NCI-H2081 treated with DMSO at 0.1 percent for 48 hours (cell line): ENCODE results near the gene MAG.
"Not testable (repeated sequence)": the region's sequence is repeated elsewhere in the genome, so short reads cannot be mapped to it uniquely, and the experiment has no call there.

Experiments used
- DNase-seq: peaks from one replicate; lab custom pipeline; 2025; lab: John Stamatoyannopoulos, UW

The MAG gene

GRCh38 chr19:35281303-35281702, 10.7 kb upstream of the MAG start:
- DNase-seq = no peak

GRCh38 chr19:35284153-35285094, 7.5 kb upstream of the MAG start:
- DNase-seq = no peak

DNA sequence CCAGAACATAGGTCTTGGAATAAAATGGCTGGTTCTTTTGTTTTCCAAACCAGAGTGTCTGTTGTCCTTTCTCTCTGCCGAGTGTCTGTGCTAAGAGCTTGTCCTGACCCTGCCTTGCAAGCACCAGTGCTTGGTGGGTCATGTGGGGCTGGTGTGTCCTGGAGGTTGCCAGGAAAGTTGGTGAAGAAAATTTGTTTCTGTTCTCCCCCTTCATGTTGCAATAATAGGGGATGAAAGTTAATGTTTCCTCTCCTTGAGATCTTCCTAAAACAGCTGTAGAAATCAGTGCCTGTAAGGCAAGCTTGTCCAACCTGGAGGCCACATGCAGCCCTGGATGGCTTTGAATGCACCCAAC, 6.9 kb upstream of the MAG start:
- no peak for DNase-seq

GRCh38 chr19:35285465-35285864, 6.5 kb upstream of the MAG start:
- not testable (repeated sequence) for DNase-seq

GRCh38 chr19:35286101-35286500, 5.9 kb upstream of the MAG start:
- DNase-seq = not testable (repeated sequence)

- no peak for DNase-seq
These were observed 4.2 kb upstream of the MAG start for GRCh38 chr19:35287713-35288112.

GRCh38 chr19:35288331-35288730, 3.6 kb upstream of the MAG start:
- DNase-seq = no peak

GRCh38 chr19:35288906-35289305, 3.1 kb upstream of the MAG start:
- no peak for DNase-seq

DNA sequence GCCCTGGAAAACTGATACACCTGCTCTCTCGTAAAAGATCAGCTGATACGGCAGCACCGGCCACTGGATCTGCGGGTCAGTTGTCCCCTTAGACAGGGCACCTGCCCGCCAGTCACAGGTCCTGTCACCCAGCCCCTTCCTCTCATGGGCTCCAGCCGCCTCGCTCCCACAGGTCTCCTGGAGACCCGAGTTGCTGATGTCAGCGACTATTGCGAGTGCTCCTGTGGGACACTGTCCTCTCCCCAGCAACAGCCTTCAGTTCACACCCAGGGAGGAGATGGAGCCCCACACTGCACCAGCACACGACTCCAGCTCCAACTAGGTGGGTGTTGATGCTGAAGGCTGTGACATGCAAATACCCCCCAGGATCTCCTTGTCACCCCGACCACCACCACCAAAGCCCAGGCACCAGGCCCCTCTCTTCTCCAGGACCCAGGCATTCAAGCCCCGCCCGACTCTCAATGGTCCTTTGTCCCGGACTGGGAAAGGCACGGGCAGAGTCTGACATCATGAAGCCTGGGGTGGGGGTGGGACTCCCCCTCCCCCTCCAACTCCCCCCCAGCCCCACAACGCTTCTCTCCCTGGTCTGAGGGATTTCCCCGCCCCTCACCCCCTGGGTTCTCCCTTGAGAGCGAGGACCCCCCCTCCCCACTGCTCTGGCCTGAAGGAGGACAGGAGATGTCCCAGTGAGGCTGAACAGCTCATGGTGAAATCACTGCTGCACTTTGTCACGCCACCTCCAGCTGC, 1.4 kb upstream of the MAG start:
- DNase-seq = no peak

GRCh38 chr19:35291259-35291658, 702 bp upstream of the MAG start:
- no peak for DNase-seq

DNA sequence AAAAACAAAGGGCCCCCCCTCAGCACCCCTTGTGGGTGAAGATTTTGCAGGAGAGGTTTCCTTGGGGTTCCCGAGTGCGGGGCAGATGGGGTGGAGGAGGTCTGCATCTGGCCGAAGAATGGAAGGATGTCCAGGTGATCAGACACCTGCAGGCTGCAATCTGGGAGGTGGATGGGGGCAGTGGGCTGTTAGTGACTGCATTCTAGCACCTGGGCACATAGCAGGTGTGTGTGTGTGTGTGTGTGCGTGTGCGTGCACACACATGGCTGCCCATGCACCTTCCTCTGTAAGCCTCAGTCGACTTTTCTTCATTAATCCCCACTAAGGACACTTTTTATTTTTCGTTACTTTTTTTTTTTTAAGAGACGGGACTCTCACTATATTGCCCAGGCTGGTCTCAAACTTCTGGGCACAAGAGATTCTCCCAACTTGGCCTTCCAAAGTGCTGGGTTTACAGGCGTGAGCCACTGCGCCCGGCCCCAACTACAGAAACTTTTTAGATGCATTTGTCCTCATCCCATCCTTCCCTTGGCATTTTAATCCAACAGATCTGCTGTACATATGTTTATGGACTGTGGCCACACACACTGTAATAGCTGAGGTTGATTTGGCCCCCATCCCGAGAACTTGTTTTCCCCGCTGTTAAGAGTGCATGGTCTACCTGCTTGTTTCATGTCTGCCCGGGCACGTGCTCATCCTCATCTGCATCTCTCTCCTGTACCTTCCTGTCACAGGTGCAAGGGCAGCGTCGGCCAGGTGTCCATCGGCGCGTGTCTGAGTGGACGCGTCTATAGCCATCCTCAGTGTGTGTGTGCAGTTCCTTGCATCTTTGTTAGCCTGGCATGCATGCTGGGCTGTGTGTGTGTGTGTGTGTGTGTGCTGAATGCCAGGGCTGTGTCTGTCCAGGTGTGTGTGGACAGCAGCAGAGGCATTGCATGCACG, 731 bp downstream of the MAG start:
- DNase-seq = no peak

GRCh38 chr19:35293363-35293739, 1.4 kb downstream of the MAG start:
- DNase-seq = no peak

DNA sequence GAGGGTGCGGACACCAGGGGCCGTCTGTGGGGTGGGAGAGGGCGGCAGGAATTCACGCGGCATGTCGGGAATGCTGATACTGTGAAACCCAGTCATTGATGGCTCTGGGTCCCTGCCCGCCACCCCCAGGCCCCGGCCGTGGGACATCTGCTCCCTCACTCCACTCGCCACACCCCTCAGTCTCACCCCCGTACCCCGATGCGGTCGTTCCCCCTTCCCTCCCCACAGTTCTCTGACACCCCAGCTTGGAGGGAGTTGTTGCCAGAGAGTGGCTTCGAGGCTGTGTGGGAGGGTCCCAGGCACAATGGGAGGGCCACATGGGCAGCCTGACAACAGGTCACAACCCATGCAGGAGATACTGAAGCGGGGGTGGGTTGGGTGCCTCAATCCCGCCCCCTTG, 1.8 kb downstream of the MAG start:
- DNase-seq = no peak

DNA sequence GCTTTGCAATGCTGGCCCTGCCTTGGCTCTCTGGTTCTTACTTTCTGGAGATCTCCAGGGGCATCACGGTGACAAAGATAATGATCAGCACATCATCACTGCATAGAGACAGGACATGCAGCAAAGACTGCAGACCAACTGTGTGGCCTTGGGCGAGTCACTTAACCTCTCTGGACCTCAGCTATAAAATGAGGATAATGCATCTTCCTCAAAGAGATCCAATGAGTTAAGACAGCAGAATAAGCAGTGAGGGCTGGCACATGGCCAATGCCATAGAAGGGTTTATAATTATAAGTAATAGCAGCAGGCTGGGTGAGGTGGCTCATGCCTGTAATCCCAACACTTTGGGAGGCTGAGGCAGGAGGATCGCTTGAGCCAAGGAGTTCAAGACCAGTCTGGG, 2.4 kb downstream of the MAG start:
- no peak for DNase-seq

DNA sequence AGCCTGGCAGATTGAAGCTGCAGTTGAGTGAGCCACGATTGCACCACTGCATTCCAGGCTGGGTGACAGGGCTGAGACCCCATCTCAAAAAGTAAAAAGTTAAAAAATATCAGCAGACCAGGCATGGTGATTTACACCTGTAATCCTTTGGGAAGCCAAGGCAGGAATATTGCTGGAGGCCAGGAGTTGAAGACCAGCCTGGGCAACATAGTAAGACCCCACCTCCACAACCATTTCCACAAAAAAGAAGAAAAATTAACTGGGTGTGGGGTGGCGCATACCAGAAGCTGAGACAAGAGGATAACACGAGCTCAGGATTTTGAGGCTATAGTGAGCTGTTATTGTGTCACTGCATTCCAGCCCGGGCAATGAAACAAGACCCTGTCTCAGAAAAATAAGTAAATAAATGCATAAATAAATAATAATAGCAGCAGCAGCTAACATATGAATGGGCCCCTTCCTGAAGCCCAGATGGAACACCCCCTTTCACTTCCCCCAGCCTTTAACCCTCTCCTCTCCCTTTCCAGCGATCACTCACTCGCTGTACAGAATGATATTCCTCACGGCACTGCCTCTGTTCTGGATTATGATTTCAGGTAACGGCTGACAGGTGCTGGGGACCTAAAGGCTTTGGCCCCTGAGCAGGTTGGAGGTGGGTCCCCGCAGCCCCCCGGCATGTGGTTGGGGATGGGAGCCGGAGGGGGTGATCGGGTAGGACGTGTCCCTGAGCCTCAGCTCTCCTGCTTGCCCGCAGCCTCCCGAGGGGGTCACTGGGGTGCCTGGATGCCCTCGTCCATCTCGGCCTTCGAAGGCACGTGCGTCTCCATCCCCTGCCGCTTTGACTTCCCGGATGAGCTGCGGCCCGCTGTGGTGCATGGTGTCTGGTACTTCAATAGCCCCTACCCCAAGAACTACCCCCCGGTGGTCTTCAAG, 3.2 kb downstream of the MAG start:
- DNase-seq = no peak

GRCh38 chr19:35295792-35296462, 4.0 kb downstream of the MAG start:
- no peak for DNase-seq

- no peak for DNase-seq
These were observed 4.9 kb downstream of the MAG start for GRCh38 chr19:35296644-35297514.

GRCh38 chr19:35297515-35297848, 5.5 kb downstream of the MAG start:
- no peak for DNase-seq

DNA sequence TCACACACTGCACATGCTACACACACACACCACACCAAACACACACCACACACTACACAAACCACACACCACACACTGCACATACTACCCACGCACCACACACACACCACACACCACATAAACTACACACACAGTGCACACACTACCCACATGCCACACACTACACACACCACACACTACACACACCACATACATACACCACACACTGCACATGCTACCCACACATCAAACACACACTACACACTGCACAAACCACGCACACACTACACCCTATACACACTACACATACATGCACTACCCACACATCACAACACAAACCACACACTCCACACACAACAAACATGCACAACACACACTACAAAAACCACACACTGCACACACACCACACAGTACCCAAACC, 6.0 kb downstream of the MAG start:
- DNase-seq = no peak

DNA sequence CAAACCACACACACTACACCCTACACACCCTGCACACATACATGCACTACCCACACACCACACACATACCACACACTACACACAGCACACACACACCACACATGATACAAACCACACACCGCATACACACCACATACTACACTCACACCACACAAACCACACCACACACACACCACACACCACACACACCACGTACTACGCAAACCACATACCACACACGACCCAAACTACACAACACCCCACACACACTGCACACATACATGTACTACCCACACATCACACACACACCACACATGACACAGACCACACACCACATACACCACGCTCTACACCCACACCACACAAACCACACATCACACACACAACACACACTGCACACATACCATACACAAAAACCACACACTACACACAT, 6.6 kb downstream of the MAG start:
- no peak for DNase-seq
